Hippocampal formation (tissue), 2 donors: ENCODE results near the gene HECTD1.
"Not testable (repeated sequence)": the region's sequence is repeated elsewhere in the genome, so short reads cannot be mapped to it uniquely, and the experiment has no call there.

Source experiments
- DNase-seq, 2 donors: peaks; one replicate each; lab custom pipeline; 2025; lab: John Stamatoyannopoulos, UW

Gene HECTD1

GRCh38 chr14:31194661-31195060 is 12.9 kb downstream of the HECTD1 start:
- no peak for DNase-seq

- DNase-seq = no peak
Measured at GRCh38 chr14:31194095-31194494, 13.5 kb downstream of the HECTD1 start.

DNA sequence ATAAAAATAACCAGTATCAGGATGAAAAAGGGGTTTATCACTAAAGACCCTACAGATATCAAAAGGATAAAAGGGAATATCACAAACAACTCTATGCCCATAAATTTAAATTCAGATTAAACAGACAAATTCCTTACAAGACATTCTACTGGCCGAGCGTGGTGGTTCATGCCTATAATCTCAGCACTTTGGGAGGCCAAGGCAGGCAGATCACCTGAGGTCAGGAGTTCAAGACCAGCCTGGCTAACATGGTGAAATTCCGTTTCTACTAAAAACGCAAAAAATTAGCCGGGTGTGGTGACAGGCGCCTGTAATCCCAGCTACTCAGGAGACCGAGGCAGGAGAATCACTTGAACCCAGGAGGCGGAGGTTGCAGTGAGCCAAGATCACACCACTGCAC is 15.0 kb downstream of the HECTD1 start:
- not testable (repeated sequence) for DNase-seq

- no peak for DNase-seq
Measured at GRCh38 chr14:31190717-31191263, 16.8 kb downstream of the HECTD1 start.

- DNase-seq = no peak
Measured at GRCh38 chr14:31190219-31190603, 17.4 kb downstream of the HECTD1 start.

DNA sequence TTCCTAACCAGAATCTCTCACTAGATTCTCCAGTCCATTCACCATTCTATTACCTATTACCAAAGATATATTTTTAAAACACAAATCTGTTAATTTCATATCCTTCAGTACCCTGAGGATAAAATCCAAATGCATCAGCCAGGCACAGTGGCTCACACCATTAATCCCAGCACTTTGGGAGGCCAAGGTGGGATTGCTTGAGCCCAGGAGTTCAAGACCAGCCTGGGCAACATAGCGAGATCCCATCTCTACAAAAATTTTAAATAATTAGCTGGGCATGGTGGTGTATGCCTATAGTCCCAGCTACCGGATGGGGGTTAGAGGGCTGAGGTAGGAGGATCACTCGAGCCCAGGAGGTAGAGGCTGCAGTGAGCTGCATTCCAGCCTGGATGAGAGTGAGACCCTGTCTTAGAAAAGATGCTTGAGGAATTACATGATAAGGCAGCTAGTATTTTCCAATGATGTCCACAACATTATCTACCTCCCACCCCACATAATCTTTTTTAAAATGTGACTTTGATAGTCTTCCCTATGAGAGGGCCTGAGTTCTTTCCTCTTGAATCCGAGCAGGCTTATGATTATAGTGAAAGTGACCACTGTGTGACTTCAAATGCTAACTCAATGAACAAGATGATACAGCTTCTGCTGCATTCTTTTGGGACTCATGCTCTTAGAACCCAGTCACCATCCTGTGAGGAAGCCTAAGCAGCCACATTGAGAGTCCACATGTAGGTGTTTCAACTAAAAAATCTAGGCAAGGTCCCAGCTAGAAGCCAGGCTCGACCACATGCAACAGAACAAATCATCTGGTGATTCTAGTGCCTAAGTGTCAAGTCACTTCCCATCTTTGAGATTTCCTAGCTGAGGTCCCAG is 18.0 kb downstream of the HECTD1 start:
- DNase-seq = no peak

- no peak for DNase-seq
Measured at GRCh38 chr14:31188744-31189143, 18.8 kb downstream of the HECTD1 start.

- DNase-seq = not testable (repeated sequence)
Measured at GRCh38 chr14:31182016-31182415, 25.6 kb downstream of the HECTD1 start.

- DNase-seq = no peak
Measured at GRCh38 chr14:31181271-31181670, 26.3 kb downstream of the HECTD1 start.

DNA sequence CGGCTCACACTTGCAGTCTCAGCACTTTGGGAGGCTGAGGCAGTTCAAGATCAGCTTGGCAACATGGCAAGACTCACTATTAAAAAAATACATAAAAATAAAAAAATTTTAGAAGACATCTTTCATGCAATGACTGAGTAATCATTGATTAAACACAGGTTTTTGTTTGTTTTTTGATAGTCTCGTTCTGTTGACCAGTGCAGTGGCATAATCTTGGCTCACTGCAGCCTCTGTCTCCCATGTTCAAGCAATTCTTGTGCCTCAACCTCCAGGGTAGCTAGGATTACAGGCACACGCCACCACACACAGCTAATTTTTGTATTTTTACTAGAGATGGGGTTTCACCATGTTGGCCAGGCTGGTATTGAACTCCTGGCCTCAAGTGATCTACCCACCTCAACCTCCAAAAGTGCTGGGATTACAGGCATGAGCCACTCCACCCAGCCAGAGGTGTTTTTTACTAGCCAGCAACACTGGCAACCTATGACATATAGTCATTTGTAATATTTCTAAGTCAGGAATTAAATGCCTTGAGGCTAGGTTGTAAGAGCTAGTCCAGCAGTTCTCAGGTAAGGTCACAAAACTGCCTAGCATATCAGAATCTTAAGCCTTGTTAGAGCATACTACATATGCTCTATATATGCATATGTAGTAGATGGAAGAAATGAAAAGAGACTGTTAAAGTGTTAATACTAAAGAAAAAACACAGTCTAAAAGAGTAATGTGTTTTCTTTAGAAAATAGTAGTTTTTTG is 27.1 kb downstream of the HECTD1 start:
- DNase-seq = no peak

DNA sequence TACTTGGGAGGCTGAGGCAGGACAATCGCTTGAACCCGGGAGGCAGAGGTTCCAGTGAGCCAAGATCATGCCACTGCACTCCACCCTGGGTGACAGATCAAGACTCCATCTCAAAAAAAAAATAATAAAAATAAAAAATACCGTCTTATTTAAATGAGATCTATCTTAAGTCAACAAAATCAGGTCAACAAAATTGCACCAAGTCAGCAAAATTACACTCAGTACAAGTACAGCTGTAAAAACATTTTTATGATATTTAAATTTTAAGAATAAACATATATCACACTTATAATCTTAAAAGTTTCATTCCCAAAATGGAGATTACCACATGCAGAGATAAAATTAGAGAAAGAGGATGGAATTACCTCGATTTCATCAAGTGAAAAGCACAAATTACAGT is 33.2 kb downstream of the HECTD1 start:
- DNase-seq = no peak

DNA sequence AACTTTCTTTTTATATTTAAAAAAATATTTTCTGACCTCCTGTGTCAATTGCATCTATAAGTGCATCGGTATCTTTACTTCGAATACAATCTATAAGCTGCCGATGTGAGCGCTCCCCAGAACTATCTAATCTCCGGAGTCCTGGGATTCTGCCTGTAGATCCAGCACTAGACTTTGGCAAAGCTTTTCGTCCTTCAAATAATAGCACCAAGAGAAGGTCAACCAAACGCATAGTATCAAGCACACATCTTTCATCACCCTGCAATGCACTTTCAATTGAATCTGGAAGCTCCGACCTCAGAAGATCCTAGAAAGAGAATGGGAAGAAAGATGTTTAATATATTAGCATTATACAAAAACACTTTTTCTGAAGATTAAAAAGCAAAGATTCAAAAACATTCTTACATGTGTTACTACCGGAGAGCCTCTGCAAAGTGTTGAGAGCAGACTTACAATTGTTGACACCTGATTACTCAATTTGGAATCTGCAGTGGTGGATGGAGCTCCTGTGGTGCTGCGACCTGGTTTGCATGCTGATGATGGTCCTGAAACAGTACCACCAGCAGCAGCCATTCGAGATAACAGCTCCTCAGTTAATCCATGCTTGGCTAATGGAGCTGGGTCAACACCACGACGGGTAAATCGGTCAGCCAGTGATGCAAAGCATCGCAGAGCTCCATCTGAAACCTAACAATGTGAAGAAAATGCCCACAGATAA is 34.3 kb downstream of the HECTD1 start:
- DNase-seq = no peak

DNA sequence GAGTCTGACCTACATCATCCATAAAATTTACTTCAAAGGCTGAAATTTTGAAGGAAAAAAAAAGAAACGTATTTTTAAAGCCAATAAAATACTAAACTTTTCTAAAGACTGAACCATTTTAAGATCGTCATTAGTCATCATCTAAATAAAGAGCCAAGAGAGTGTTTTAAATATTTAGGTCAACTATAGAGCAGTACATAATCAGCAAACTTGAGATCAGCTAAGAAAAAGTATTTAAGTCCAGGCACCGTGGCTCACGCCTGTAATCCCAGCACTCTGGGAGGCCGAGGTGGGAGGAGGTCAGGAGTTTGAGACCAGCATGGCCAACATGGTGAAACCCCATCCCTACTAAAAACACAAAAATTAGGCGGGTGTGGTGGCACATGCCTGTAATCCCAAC is 35.5 kb downstream of the HECTD1 start:
- no peak for DNase-seq

- DNase-seq = no peak
Measured at GRCh38 chr14:31170411-31170810, 37.2 kb downstream of the HECTD1 start.

GRCh38 chr14:31169877-31170276 is 37.7 kb downstream of the HECTD1 start:
- DNase-seq = no peak

GRCh38 chr14:31167032-31167431 is 40.6 kb downstream of the HECTD1 start:
- DNase-seq = no peak

- DNase-seq = no peak
Measured at GRCh38 chr14:31166271-31166561, 41.4 kb downstream of the HECTD1 start.

GRCh38 chr14:31164115-31164514 is 43.5 kb downstream of the HECTD1 start:
- no peak for DNase-seq

DNA sequence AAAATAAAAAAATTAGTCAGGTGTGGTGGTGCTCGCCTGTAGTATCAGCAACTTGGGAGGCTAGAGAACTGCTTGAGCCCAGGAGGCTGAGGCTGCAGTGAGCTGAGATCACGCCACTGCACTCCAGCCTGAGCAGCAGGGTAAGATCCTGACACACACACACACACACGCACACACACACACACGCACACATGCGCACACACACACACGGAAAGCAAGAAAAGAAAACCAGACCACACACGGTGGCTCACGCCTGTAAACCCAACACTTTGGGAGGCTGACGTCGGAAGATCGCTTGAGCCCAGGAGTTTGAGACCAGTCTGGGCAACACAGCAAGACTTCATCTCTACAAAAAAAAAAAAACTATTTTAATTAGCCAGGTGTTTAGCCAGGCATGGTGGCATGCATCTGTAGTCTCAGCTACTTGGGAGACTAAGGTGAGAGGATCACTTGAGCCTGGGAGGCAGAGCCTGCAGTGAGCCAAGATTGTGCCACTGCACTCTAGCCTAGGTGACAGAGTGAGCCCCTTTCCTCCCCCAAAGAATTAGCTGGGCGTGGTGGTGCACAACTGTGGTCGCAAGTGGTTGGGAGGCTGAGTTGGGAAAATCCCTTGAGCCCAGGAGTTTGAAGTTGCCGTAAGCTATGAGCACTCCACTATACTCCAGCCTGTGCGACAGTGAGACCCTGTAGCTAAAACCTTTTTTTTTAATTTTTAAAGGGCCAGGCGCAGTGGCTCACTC is 44.5 kb downstream of the HECTD1 start:
- no peak for DNase-seq

DNA sequence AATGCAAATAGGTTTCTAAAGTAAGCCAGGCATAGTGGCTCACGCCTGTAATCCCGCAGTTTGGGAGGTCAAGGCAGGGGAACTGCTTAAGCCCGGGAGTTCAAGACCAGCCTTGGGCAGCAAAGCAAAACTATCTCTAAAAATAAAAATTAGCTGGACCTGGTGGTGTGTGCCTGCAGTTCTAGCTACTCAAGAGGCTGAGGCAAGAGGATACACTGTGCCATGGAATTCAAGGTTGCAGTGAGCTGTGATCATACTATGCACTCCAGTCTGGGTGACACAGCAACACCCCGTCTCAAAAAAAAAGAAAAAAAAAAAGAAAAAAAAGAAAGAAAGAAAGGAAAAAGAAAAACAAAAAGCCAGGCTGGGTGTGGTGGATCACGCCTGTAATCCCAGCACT is 46.3 kb downstream of the HECTD1 start:
- no peak for DNase-seq

DNA sequence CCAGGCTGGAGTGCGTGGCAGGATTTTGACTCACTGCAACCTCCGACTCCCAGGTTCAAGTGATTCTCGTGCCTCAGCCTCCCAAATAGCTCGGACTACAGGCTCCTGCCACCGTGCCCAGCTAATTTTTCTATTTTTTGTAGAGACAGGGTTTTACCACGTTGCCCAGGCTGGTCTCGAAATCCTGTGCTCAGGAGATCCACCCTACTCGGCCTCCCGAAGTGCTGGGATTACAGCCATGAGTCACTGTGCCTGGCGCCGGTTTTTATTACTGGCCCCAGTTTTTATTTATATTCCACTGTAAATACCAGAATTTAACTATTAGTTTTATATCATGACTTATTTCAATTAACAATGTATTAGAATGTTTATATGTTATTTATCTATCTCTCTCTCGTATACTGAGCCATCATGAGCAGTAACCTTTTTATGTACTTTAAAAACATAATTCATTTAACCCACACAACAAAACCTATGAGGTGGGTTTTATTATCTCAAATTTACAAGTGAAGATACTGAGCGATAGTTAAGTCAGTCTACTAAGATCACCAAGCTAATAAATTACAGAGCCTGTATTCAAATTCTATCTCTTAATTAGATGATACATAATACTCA is 47.8 kb downstream of the HECTD1 start:
- DNase-seq = no peak
